Peyer's patch (tissue), 4 donors: Measurements from ENCODE around the gene ZFC3H1. TPM values are rescaled to one million over a fixed set of nuclear protein-coding genes. Genes with fewer than 3 reads are reported as not detected.

Source experiments
- DNase-seq, 3 donors: peaks; one replicate each; pipeline ENCODE4 v3.0.0-alpha.2; 2017 to 2019
- H3K27ac ChIP-seq, 4 donors: fragments of 200-600 bp; sonication (generic); one replicate each; pipeline ENCODE4 v1.5.1; 2016 to 2019
- H3K27me3 ChIP-seq, 2 donors: fragments of 200-600 bp; sonication (generic); one replicate each; pipeline ENCODE4 v1.5.1; 2019
- H3K36me3 ChIP-seq, 3 donors: fragments of 200-600 bp; sonication (generic); one replicate each; pipeline ENCODE4 v1.5.1; 2016 to 2019
- H3K4me1 ChIP-seq, 4 donors: fragments of 200-600 bp; sonication (generic); one replicate each; pipeline ENCODE4 v1.5.1; 2016 to 2019
- H3K4me3 ChIP-seq, 4 donors: fragments of 200-600 bp; sonication (generic); 1 replicate in 3 of 4; 2 replicates in 1 of 4; pipeline ENCODE4 v1.5.1; 2016 to 2019; ENCODE audit warnings: mild to moderate bottlenecking in 1 of 4
- H3K9me3 ChIP-seq, 4 donors: fragments of 200-600 bp; sonication (generic); one replicate each; pipeline ENCODE4 v1.5.1; 2016 to 2019; ENCODE audit warnings: mild to moderate bottlenecking in 1 of 4
- POLR2A ChIP-seq, 2 donors: fragments of 450-650 bp; IDR thresholded peaks; one replicate each; pipeline ENCODE4 v1.5.1; 2017; ENCODE audit warnings: antibody characterized with exemption in 2 of 2, mild to moderate bottlenecking in 2 of 2, moderate library complexity in 2 of 2
- total RNA-seq, 4 donors: library from RNA; depleted of rRNA; stranded (reverse); fragments of >200 nt; gene quantifications; one replicate each; pipeline ENCODE4 v1.1.0, GENCODE V29; 2016
- TF ChIP-seq, protein P1 (sequence below), 6 experiments: fragments of 450-650 bp in 4 of 6; fragments of 200-600 bp in 2 of 6; sonication (generic) in 1 of 6; IDR thresholded peaks; one replicate each; pipeline ENCODE4 v1.5.1; 2017 to 2019; ENCODE audit warnings: antibody characterized with exemption in 6 of 6, mild to moderate bottlenecking in 3 of 6, moderate library complexity in 1 of 6

Gene ZFC3H1
- total RNA-seq, 4 donors from 2014 or later = 131 to 309 (median 156) TPM

DNA sequence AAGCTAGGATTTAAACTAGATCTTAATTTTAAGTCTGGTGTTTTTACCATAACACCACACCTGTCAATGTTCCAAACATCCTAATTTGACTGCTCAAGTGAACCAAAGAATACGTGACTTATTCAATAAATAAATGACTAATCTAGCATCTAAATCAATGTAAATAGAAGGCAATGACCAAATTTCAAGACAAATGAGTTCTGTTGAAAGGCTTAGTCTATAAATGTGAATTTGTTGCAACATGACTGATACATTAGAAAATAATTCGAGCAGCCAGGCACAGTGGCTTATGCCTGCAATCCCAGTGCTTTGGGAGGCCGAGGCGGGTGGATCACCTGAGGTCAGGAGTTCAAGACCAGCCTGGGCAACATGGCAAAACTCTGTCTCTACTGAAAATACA lies 15.1 kb downstream of the ZFC3H1 start:
- no peak overlapping the region for H3K27ac ChIP-seq
- no peaks in the 10 kb centered on the region for H3K9me3 ChIP-seq
- H3K4me1 ChIP-seq = no peaks in the 10 kb centered on the region
- H3K4me3 ChIP-seq = no peak overlapping the region
- H3K27me3 ChIP-seq = no peaks in the 10 kb centered on the region
- no peak for DNase-seq
- TF ChIP-seq POLR2A (IDR thresholded peaks at IDR 0.05) = no peak
- TF ChIP-seq, protein P1, sequence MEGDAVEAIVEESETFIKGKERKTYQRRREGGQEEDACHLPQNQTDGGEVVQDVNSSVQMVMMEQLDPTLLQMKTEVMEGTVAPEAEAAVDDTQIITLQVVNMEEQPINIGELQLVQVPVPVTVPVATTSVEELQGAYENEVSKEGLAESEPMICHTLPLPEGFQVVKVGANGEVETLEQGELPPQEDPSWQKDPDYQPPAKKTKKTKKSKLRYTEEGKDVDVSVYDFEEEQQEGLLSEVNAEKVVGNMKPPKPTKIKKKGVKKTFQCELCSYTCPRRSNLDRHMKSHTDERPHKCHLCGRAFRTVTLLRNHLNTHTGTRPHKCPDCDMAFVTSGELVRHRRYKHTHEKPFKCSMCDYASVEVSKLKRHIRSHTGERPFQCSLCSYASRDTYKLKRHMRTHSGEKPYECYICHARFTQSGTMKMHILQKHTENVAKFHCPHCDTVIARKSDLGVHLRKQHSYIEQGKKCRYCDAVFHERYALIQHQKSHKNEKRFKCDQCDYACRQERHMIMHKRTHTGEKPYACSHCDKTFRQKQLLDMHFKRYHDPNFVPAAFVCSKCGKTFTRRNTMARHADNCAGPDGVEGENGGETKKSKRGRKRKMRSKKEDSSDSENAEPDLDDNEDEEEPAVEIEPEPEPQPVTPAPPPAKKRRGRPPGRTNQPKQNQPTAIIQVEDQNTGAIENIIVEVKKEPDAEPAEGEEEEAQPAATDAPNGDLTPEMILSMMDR (IDR thresholded peaks at IDR 0.05) = no peak
- peaks cover 0 to 64% (median 0%) of the 10 kb centered on the region in 3 donors for H3K36me3 ChIP-seq

DNA sequence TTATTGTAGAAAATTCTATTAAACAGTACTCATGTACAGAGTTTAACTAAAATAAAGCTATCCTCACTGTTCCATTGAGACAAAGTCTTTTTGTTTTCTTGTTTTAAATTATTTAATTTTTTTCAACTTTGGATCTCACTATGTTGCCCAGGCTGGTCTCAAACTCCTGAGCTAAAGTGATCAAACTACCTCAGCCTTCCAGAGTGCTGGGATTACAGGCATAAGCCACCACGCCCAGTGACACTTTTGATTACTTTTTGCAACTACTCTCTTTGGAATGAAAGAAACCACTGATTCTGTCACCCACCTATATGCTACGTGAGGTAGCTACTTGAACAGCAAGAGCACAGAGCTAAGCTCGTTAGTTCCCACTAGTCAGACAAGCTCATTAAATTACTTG lies 17.1 kb downstream of the ZFC3H1 start:
- Histone ChIP-seq H3K4me3 (no peak overlapping the region), H3K36me3 (peaks cover 0 to 64% (median 0%) of the 10 kb centered on the region in 3 donors), H3K9me3 (no peaks in the 10 kb centered on the region), H3K27me3 (no peaks in the 10 kb centered on the region), H3K27ac (no peak overlapping the region), H3K4me1 (no peaks in the 10 kb centered on the region)
- DNase-seq = no peak
- TF ChIP-seq, protein P1 (IDR thresholded peaks at IDR 0.05) = no peak
- TF ChIP-seq POLR2A (IDR thresholded peaks at IDR 0.05) = no peak

DNA sequence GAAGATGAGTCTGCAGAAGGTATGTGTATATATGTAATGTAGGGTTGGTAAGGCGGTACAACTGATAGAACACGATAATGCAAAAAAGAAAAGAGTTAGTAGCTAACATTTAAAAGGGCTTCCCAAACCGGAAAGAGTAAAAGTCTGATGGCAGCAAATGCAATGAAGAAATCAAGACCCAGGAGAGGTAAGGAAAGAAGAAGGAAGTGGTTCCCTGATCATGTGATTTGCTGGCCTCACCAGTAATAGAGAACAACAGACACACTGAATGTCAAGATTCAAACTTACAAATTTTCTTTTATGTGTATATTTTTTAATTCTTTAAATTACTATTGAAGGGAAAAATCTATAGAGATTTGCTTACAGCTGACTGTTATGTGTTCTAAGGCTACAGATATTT lies 18.4 kb downstream of the ZFC3H1 start:
- H3K27me3 ChIP-seq = no peaks in the 10 kb centered on the region
- DNase-seq = no peak
- H3K27ac ChIP-seq = no peak overlapping the region
- H3K4me3 ChIP-seq = no peak overlapping the region
- H3K4me1 ChIP-seq = no peaks in the 10 kb centered on the region
- no peak for TF ChIP-seq POLR2A (IDR thresholded peaks at IDR 0.05)
- TF ChIP-seq, protein P1 (IDR thresholded peaks at IDR 0.05) = no peak
- H3K9me3 ChIP-seq = no peaks in the 10 kb centered on the region
- peaks cover 0 to 74% (median 0%) of the 10 kb centered on the region in 3 donors for H3K36me3 ChIP-seq

GRCh38 chr12:71642264-71642663 lies 21.4 kb downstream of the ZFC3H1 start:
- peaks cover 0 to 93% (median 0%) of the 10 kb centered on the region in 3 donors for H3K36me3 ChIP-seq
- H3K27ac ChIP-seq = no peak overlapping the region
- H3K4me3 ChIP-seq = no peak overlapping the region
- no peak for TF ChIP-seq POLR2A (IDR thresholded peaks at IDR 0.05)
- TF ChIP-seq, protein P1 (IDR thresholded peaks at IDR 0.05) = no peak
- no peaks in the 10 kb centered on the region for H3K4me1 ChIP-seq
- DNase-seq = no peak
- no peaks in the 10 kb centered on the region for H3K9me3 ChIP-seq
- H3K27me3 ChIP-seq = no peaks in the 10 kb centered on the region

DNA sequence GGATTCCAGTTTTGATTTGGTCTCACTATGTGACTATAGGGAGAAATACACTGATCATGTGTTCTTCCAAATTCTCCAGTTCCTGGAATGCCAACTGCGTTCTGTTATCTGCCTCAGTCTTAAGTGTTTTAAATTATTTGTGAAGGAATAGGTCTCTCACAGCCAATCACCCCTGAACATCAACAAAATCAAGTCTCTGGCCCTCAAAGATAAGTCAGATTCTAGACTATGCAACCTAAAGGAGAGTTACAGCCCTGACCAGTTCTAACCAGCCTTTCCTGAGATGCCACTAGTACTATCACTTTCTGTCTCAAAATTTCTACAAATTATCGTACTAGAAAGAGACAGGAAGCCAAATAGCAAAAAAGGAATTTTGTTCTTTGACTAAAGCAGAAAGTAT lies 22.3 kb downstream of the ZFC3H1 start:
- Histone ChIP-seq H3K9me3 (no peaks in the 10 kb centered on the region), H3K4me3 (no peak overlapping the region), H3K27ac (no peak overlapping the region), H3K4me1 (no peaks in the 10 kb centered on the region), H3K27me3 (no peaks in the 10 kb centered on the region), H3K36me3 (peaks cover 0 to 90% (median 0%) of the 10 kb centered on the region in 3 donors)
- no peak for TF ChIP-seq POLR2A (IDR thresholded peaks at IDR 0.05)
- TF ChIP-seq, protein P1 (IDR thresholded peaks at IDR 0.05) = no peak
- no peak for DNase-seq

GRCh38 chr12:71640316-71640715 lies 23.3 kb downstream of the ZFC3H1 start:
- peaks cover 0 to 91% (median 0%) of the 10 kb centered on the region in 3 donors for H3K36me3 ChIP-seq
- no peak overlapping the region for H3K27ac ChIP-seq
- H3K4me3 ChIP-seq = no peak overlapping the region

More at GRCh38 chr12:71640316-71640715, 23.3 kb downstream of the ZFC3H1 start:
- no peak for TF ChIP-seq POLR2A (IDR thresholded peaks at IDR 0.05)
- TF ChIP-seq, protein P1 (IDR thresholded peaks at IDR 0.05) = no peak
- Histone ChIP-seq H3K4me1 (no peaks in the 10 kb centered on the region), H3K9me3 (no peaks in the 10 kb centered on the region), H3K27me3 (no peaks in the 10 kb centered on the region)
- DNase-seq = no peak
